Mucosa of rectum (tissue), 2 donors: ENCODE measurements around the gene NR3C2.

Source experiments
- H3K27ac ChIP-seq, 2 donors: one replicate each; pipeline ENCODE4 v1.7.0; 2013; ENCODE audit warnings: inconsistent platforms in 2 of 2, low read depth in 2 of 2, low read length in 2 of 2
- H3K27me3 ChIP-seq, 2 donors: one replicate each; pipeline ENCODE4 v1.7.0; 2013; ENCODE audit warnings: low read length in 2 of 2; ENCODE audit not compliant: control insufficient read depth in 2 of 2, insufficient read depth in 2 of 2
- H3K36me3 ChIP-seq, 2 donors: one replicate each; pipeline ENCODE4 v1.7.0; 2013; ENCODE audit warnings: low read length in 2 of 2; ENCODE audit not compliant: control insufficient read depth in 2 of 2, insufficient read depth in 2 of 2
- H3K4me1 ChIP-seq, 2 donors: one replicate each; pipeline ENCODE4 v1.7.0; 2013; ENCODE audit warnings: low read length in 2 of 2, mild to moderate bottlenecking in 1 of 2; ENCODE audit not compliant: control insufficient read depth in 2 of 2, insufficient read depth in 2 of 2
- H3K4me3 ChIP-seq, 2 donors: one replicate each; pipeline ENCODE4 v1.7.0; 2013; ENCODE audit warnings: low read length in 2 of 2
- H3K9ac ChIP-seq, 2 donors: one replicate each; pipeline ENCODE4 v1.7.0; 2013; ENCODE audit warnings: low read length in 2 of 2, low read depth in 1 of 2, mild to moderate bottlenecking in 1 of 2
- H3K9me3 ChIP-seq, 2 donors: one replicate each; pipeline ENCODE4 v1.7.0; 2013; ENCODE audit warnings: low read length in 2 of 2; ENCODE audit not compliant: control insufficient read depth in 2 of 2
- donor health status: healthy.
- donor health status: Normal muscosa, but diverticular disease.

NR3C2 gene

GRCh38 chr4:148447681-148448080 is 5.5 kb upstream of the NR3C2 start:
- H3K4me1 ChIP-seq: peaks cover 4 to 8% of the 10 kb centered on the region in 2 donors
- H3K36me3 ChIP-seq: no peaks in the 10 kb centered on the region
- H3K27ac ChIP-seq: no peak overlapping the region
- no peaks in the 10 kb centered on the region for H3K27me3 ChIP-seq
- H3K9ac ChIP-seq: no peak overlapping the region
- H3K4me3 ChIP-seq: no peak overlapping the region
- H3K9me3 ChIP-seq: no peaks in the 10 kb centered on the region

GRCh38 chr4:148445860-148446330 is 3.7 kb upstream of the NR3C2 start:
- Histone ChIP-seq H3K27ac (peak overlapping the region; percentile 94 to 95), H3K9ac (peak overlapping the region; percentile 80 to 95)

DNA sequence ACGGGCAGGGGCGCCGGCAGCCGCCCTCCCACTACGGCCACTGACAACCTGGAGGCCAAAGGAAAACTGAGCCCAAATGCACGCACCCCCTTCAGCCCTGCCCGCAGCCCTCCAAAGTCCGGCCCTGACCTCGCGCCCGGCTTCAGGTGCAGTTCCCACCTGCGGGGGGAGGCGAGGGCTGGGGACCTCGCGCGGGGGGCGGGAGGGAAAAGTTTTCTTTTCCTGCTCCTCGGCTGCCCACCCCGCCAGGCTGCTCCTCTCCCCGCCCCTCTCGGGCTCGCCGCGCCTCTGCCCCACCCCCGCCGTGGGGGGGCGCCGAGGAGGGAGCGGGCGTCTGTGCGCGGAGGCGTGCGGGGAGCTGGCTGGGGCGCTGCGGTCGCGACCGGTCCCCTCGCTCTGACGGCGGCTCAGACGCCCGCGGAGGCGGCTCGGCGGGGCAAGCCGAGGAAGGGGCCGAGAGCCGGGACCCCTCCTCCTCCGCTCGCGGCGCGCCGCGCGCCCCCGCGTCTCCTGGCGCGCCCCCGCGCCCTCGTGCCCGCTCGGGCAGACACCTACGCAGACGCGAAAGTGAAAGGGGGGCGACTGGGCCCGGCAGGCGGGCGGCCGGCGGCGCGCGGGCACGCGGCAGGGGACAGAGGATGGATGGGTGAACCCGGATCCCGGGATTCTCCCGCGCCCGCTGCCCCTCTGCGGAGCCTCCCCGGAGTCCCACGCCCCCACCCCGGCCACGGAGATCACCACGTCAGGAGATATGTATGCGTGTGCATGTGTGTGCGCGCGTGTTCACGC is 3.1 kb upstream of the NR3C2 start:
- peak overlapping the region; percentile 80 to 95 for H3K9ac ChIP-seq
- H3K27me3 ChIP-seq: no peaks in the 10 kb centered on the region
- peaks cover 4 to 8% of the 10 kb centered on the region in 2 donors for H3K4me1 ChIP-seq
- peak overlapping the region; percentile 94 to 95 for H3K27ac ChIP-seq
- peak overlapping the region; percentile 93 to 97 for H3K4me3 ChIP-seq
- H3K9me3 ChIP-seq: no peaks in the 10 kb centered on the region
- H3K36me3 ChIP-seq: no peaks in the 10 kb centered on the region

More at GRCh38 chr4:148445860-148446330, 3.7 kb upstream of the NR3C2 start:
- H3K9me3 ChIP-seq: no peaks in the 10 kb centered on the region
- H3K4me1 ChIP-seq: peaks cover 4 to 8% of the 10 kb centered on the region in 2 donors
- peak overlapping the region; percentile 82 to 97 for H3K4me3 ChIP-seq
- H3K27me3 ChIP-seq: no peaks in the 10 kb centered on the region
- no peaks in the 10 kb centered on the region for H3K36me3 ChIP-seq

- Histone ChIP-seq H3K27me3 (no peaks in the 10 kb centered on the region), H3K9me3 (no peaks in the 10 kb centered on the region), H3K4me1 (peaks cover 6 to 8% of the 10 kb centered on the region in 2 donors), H3K27ac (peak overlapping the region; percentile 94 to 95), H3K9ac (peak overlapping the region; percentile 94 to 95), H3K4me3 (peak overlapping the region; percentile 93 to 97), H3K36me3 (no peaks in the 10 kb centered on the region)
These were observed 2.3 kb upstream of the NR3C2 start for GRCh38 chr4:148444296-148445070.

DNA sequence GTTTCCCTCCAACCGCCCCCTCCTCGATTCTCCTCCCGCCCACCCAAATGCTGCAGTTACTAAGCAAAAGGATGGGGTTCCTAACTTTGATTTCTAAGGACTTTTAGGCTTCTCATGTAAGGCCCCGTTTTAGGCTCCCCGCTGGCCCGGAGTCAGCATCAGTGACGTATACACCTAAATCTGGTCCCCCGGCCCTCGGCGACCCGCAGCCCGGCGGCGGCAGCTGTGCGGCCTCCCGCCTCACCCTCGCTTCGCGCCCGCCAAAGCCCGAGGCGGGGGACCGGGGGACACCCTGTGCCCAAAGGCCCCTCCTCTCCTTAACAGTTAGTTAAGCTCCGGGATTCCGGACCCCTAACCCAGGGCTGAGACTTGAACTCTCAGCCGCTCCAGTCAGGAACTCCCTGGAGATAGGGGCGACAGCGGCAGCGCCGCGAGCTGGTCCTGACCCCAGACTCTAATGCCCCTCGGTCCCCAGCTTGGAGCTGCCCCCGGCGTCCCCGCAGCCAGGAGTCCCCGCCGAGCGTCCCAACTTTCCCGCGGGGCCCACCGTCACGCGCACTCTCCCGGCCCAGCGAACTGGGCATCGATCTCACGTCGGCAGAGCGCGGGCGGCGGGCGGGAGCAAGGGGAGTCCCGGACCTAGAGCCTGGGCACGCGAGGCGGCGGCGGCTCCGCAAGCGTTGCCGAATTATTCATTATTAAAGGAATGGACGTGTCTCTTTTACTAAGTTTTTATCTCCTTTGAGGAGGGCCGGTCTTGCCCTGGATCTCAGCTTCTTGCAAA is 1.5 kb upstream of the NR3C2 start:
- H3K9me3 ChIP-seq: no peaks in the 10 kb centered on the region
- peaks cover 10% of the 10 kb centered on the region in 2 donors for H3K4me1 ChIP-seq
- H3K27ac ChIP-seq: peak overlapping the region; percentile 94 to 95
- no peaks in the 10 kb centered on the region for H3K36me3 ChIP-seq
- H3K27me3 ChIP-seq: no peaks in the 10 kb centered on the region
- peak overlapping the region; percentile 93 to 97 for H3K4me3 ChIP-seq
- H3K9ac ChIP-seq: peak overlapping the region; percentile 94 to 95

- H3K9ac ChIP-seq: peak overlapping the region; percentile 94 to 95
- peaks cover 10% of the 10 kb centered on the region in 2 donors for H3K4me1 ChIP-seq
- H3K4me3 ChIP-seq: peak overlapping the region; percentile 93 to 97
- H3K36me3 ChIP-seq: no peaks in the 10 kb centered on the region
- H3K27ac ChIP-seq: peak overlapping the region; percentile 94 to 95
- no peaks in the 10 kb centered on the region for H3K9me3 ChIP-seq
- H3K27me3 ChIP-seq: no peaks in the 10 kb centered on the region
These were observed 758 bp upstream of the NR3C2 start for GRCh38 chr4:148442832-148443511.

DNA sequence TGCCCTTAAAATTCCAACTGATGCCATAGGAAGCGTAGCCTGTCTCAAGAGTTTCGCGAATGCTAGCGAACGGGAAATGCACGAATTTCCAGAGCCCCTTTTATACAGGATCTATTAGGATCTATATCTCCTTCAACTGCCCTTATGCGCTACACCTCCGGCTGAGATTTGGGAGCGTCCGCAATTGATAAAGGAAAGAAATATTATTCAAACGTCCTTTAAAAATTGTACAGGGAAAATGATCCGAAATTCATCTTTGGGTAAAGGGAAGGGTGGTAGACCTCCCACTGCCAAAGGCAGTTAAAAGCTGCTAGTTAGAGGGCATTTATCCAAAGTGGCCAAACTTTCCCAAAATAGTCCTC is 609 bp downstream of the NR3C2 start:
- Histone ChIP-seq H3K36me3 (no peaks in the 10 kb centered on the region), H3K4me1 (peaks cover 11 to 14% of the 10 kb centered on the region in 2 donors), H3K4me3 (peak overlapping the region; percentile 97 to 98), H3K27me3 (no peaks in the 10 kb centered on the region), H3K9ac (peak overlapping the region; percentile 87 to 93), H3K9me3 (no peaks in the 10 kb centered on the region), H3K27ac (peak overlapping the region; percentile 83 to 95)

DNA sequence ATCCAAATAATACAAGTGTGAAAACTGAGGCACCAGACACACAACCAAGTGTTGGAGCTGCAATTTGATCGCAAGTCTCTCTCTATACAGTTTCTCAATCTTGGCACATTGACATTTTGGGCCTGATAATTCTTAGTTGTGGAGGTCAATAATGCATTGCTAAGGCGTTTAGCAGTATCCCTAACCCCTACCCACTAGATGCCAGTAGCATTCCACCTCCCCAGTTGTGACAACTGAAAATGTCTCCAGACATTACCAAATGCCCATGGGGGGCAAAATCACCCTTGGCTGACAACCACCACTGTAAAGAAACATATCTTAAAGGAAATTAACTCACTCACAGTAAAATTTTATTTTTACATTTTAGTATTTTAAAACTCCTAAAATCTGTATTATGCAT is 4.2 kb downstream of the NR3C2 start:
- Histone ChIP-seq H3K4me1 (peaks cover 14 to 34% of the 10 kb centered on the region in 2 donors), H3K36me3 (peaks cover 10 to 17% of the 10 kb centered on the region in 2 donors), H3K4me3 (no peak overlapping the region), H3K27me3 (no peaks in the 10 kb centered on the region), H3K9ac (peak overlapping the region in 1 of 2 donors; percentile 12), H3K27ac (no peak overlapping the region), H3K9me3 (no peaks in the 10 kb centered on the region)

DNA sequence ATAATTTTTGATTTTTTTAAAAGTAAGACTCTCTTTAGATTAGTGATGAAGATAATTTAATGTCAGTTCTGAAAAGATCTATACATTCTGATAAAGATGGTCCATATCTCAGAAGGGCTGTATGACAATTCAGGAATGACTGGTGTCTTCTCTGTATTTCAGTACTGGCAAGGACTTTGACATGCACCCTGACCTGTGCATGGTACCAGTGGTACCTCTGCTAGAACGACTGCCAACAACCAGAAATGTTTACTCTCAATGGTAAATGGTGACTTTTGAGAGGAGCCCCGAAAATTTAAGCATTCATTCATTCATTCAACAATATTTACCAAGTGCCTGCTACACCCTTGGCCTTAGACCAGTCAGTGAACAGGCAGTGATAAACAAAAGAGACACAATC is 4.8 kb downstream of the NR3C2 start:
- no peak overlapping the region for H3K27ac ChIP-seq
- no peaks in the 10 kb centered on the region for H3K27me3 ChIP-seq
- H3K36me3 ChIP-seq: peaks cover 10 to 17% of the 10 kb centered on the region in 2 donors
- no peaks in the 10 kb centered on the region for H3K9me3 ChIP-seq
- no peak overlapping the region for H3K4me3 ChIP-seq
- H3K4me1 ChIP-seq: peaks cover 14 to 34% of the 10 kb centered on the region in 2 donors
- no peak overlapping the region for H3K9ac ChIP-seq
